ENCODE results near the gene LIPT2.

- no peak for TF ChIP-seq USF1 (CRISPR knock-in tag; IDR thresholded peaks at IDR 0.05)
- no peak for TF ChIP-seq ZNF512 (CRISPR knock-in tag; IDR thresholded peaks at IDR 0.05; ENCODE audit: borderline replicate concordance)
- TF ChIP-seq IRF2 (CRISPR knock-in tag; IDR thresholded peaks at IDR 0.05; ENCODE audit: borderline replicate concordance, low read depth): no peak
Observed at GRCh38 chr11:74476536-74476935, 17.0 kb downstream of the LIPT2 start.
